Natural killer cell (primary cell): ENCODE results near the gene NFX1. TPM values are rescaled to one million over a fixed set of nuclear protein-coding genes. Genes with fewer than 3 reads are reported as not detected.

ENCODE experiments used
- ATAC-seq, 3 donors: fragments of 150-1000 bp in 2 of 3; fragments of 200-7000 bp in 1 of 3; cut with Tn5 transposase; 1 replicate in 1 of 3; 2 replicates in 2 of 3; pipeline ENCODE4 v1.10.0; 2021; ENCODE audit warnings: mild to moderate bottlenecking in 2 of 3, moderate library complexity in 2 of 3
- DNase-seq, 2 donors: peaks; one replicate each; pipeline versions ENCODE4 v3.0.0 to v3.0.0-alpha.2; 2013 to 2021; ENCODE audit warnings: mixed read lengths in 1 of 2
- H3K27ac ChIP-seq: one replicate; pipeline ENCODE4 v1.5.1; 2013; ENCODE audit warnings: mild to moderate bottlenecking, low read length
- H3K27me3 ChIP-seq: one replicate; pipeline ENCODE4 v1.6.1; 2013; ENCODE audit warnings: low read length; ENCODE audit not compliant: control insufficient read depth, insufficient read depth
- H3K36me3 ChIP-seq: one replicate; pipeline ENCODE4 v1.6.1; 2013; ENCODE audit warnings: low read length; ENCODE audit not compliant: control insufficient read depth, insufficient read depth
- H3K4me1 ChIP-seq: one replicate; pipeline ENCODE4 v1.6.1; 2013; ENCODE audit warnings: low read length; ENCODE audit not compliant: control insufficient read depth, insufficient read depth
- H3K4me3 ChIP-seq: one replicate; pipeline ENCODE4 v1.5.1; 2013; ENCODE audit warnings: low read length
- H3K9me3 ChIP-seq: one replicate; pipeline ENCODE4 v1.6.1; 2013; ENCODE audit warnings: low read length; ENCODE audit not compliant: control insufficient read depth, insufficient read depth
- H3K27ac Mint-ChIP-seq, 2 donors: one replicate each; pipeline ENCODE4 v1.8.0; 2022; ENCODE audit warnings: mild to moderate bottlenecking in 2 of 2, mixed read lengths in 2 of 2, moderate library complexity in 1 of 2
- H3K27me3 Mint-ChIP-seq, 2 donors: one replicate each; pipeline ENCODE4 v1.8.0; 2022; ENCODE audit warnings: low read depth in 2 of 2, mixed read lengths in 2 of 2
- H3K36me3 Mint-ChIP-seq: one replicate; pipeline ENCODE4 v1.8.0; 2022; ENCODE audit warnings: mixed read lengths
- H3K4me1 Mint-ChIP-seq, 2 donors: one replicate each; pipeline ENCODE4 v1.8.0; 2022; ENCODE audit warnings: mixed read lengths in 2 of 2
- H3K4me3 Mint-ChIP-seq: one replicate; pipeline ENCODE4 v1.8.0; 2022; ENCODE audit warnings: mild to moderate bottlenecking, moderate library complexity, mixed read lengths
- H3K9me3 Mint-ChIP-seq, 2 donors: one replicate each; pipeline ENCODE4 v1.8.0; 2022; ENCODE audit warnings: mixed read lengths in 2 of 2
- WGBS: methylation state at CpG from one replicate; pipeline ENCODE4 v1.1.7; 2013; ENCODE audit warnings: missing lambda C conversion rate; ENCODE audit not compliant: insufficient coverage; 5-methylcytosine and 5-hydroxymethylcytosine counted together
- intact Hi-C: fragments of 100-400 bp; cut with micrococcal nuclease; formaldehyde crosslinking; loops from one replicate; pipeline ENCODE4 v1.14.2; 2022
- total RNA-seq, 4 donors: library from RNA; stranded (reverse); fragments of 120-200 nt in 1 of 4; gene quantifications; one replicate each; pipeline versions ENCODE4 v1.2.3 to v1.2.4, GENCODE V29; 2013 to 2022
- TF ChIP-seq, protein P1 (sequence below): fragments of 200-600 bp; IDR thresholded peaks from one replicate; pipeline ENCODE4 v1.8.0; 2022; ENCODE audit warnings: antibody characterized with exemption

NFX1 gene
- total RNA-seq, 3 donors from 2014 or later (not counting 1 experiment from before 2014, with no cell fraction given), result 33.0 to 38.8 (median 38.5) TPM

DNA sequence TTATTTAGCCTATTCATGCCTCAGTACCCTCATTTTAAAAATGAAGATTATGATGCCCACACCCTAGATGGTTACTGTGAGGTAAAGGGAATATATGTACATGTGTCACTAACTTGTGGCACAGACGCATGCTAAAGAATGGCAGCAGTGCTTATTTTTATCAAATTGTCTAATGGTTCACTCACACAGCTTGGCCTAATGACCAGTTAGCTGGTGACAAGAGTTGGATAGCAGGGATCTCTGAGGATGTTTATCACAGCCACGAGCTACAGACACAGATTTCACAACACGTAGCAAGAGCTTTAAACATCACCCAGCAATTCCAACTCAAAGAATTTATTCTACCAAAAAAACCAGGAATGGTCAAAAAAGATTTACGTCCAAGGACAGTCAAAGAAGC is 33.0 kb upstream of the NFX1 start:
- H3K9me3 Mint-ChIP-seq, result no peaks in the 10 kb centered on the region
- TF ChIP-seq, protein P1, sequence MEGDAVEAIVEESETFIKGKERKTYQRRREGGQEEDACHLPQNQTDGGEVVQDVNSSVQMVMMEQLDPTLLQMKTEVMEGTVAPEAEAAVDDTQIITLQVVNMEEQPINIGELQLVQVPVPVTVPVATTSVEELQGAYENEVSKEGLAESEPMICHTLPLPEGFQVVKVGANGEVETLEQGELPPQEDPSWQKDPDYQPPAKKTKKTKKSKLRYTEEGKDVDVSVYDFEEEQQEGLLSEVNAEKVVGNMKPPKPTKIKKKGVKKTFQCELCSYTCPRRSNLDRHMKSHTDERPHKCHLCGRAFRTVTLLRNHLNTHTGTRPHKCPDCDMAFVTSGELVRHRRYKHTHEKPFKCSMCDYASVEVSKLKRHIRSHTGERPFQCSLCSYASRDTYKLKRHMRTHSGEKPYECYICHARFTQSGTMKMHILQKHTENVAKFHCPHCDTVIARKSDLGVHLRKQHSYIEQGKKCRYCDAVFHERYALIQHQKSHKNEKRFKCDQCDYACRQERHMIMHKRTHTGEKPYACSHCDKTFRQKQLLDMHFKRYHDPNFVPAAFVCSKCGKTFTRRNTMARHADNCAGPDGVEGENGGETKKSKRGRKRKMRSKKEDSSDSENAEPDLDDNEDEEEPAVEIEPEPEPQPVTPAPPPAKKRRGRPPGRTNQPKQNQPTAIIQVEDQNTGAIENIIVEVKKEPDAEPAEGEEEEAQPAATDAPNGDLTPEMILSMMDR, result no peak
- no peaks in the 10 kb centered on the region for H3K27me3 ChIP-seq
- no peaks in the 10 kb centered on the region for H3K4me1 ChIP-seq
- no peak overlapping the region for H3K4me3 ChIP-seq
- H3K4me1 Mint-ChIP-seq, result peaks cover 6% of the 10 kb centered on the region in 2 donors
- DNase-seq (no peak), ATAC-seq (no peak)
- H3K36me3 Mint-ChIP-seq, result peaks cover 21% of the 10 kb centered on the region
- H3K9me3 ChIP-seq, result no peaks in the 10 kb centered on the region
- H3K36me3 ChIP-seq, result peaks cover 91% of the 10 kb centered on the region
- no peak overlapping the region for H3K27ac ChIP-seq
- WGBS, result 100% methylated on average over 3 of the region's 4 CpGs
- intact Hi-C loops, result no loop called here
- no peaks in the 10 kb centered on the region for H3K27me3 Mint-ChIP-seq
- H3K4me3 Mint-ChIP-seq, result no peak overlapping the region
- no peak overlapping the region for H3K27ac Mint-ChIP-seq

DNA sequence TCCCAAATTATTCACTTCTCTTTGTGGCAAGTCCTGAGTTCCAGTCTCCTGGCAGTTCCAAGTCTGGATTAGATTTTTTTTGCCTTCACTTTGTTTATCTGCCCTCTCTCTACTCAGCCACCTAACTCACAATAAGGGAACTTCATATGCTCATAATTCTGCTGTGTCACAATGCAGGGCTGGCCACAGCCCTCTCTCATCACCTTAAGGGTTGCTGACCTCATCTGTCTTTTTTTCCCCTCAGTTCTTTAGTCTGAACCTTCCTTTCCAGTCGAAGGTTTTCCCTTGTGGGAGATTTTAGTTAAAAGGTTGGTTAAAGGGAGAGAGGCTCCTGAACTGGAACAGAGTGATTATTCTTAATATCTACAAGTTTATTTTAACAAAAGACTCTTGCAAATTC is 29.9 kb upstream of the NFX1 start:
- H3K27ac Mint-ChIP-seq, result no peak overlapping the region
- no peaks in the 10 kb centered on the region for H3K9me3 ChIP-seq
- intact Hi-C loops, result loop anchor here (5.0 to 10.0 kb wide), 2 partner anchors 103 to 214 kb away; partner anchors contain the start of gene NOL6
- H3K36me3 ChIP-seq, result peaks cover 62% of the 10 kb centered on the region
- no peak overlapping the region for H3K4me3 ChIP-seq
- peaks cover 25 to 34% of the 10 kb centered on the region in 2 donors for H3K4me1 Mint-ChIP-seq
- H3K27me3 Mint-ChIP-seq, result no peaks in the 10 kb centered on the region
- no peaks in the 10 kb centered on the region for H3K9me3 Mint-ChIP-seq
- H3K4me3 Mint-ChIP-seq, result no peak overlapping the region
- no peak overlapping the region for H3K27ac ChIP-seq
- no CpG with 5 or more reads among the region's 1 CpG for WGBS
- TF ChIP-seq, protein P1, result no peak
- no peaks in the 10 kb centered on the region for H3K27me3 ChIP-seq
- H3K36me3 Mint-ChIP-seq, result peaks cover 14% of the 10 kb centered on the region
- ATAC-seq, result no peak
- DNase-seq, result no peak
- peaks cover 20% of the 10 kb centered on the region for H3K4me1 ChIP-seq

DNA sequence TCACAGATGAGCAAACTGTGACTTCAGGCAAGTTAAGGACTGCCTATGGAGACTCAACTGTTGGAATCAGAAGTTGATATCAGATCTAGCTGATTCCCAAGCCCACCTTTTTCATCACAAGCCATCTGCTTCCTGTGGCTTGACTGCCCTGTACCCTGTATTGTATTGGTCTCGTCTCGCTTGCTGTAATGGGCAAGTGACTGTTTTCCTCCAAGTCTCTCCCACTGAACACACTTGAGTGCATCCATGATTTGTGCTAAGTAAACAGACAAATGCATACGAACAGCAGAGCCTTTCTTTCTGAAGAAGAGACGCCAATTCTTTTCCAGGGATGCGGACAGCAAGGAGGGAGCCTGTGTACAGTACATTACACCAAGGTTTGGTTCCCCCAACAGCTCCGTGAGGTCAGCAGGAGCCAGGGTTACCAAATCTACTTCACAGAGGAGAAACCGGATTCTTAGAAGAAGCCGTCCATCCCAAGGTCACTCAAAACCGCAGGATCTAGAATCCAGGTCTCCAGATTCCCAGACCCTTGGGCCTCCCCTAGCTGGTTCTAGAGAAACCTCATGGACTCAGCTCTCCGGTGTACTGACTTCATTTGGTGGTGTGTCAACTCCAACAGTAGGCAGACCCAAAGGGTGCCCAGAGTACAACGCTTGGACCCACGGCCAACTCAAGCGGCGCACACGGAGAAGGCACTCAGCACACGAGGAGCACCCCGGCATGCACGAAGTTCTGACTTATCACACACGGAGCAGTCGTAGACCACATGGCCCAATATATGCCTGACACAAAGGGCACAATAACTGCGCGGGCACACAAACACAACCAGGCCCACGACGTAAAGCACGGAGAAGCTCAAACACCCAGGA is 26.9 kb upstream of the NFX1 start:
- peak overlapping the region; percentile 87 for H3K27ac ChIP-seq
- 7% methylated on average over 25 of the region's 25 CpGs for WGBS
- H3K27ac Mint-ChIP-seq, result peak overlapping the region; percentile 93 to 95
- H3K4me1 ChIP-seq, result peaks cover 22% of the 10 kb centered on the region
- H3K4me1 Mint-ChIP-seq, result peaks cover 46% of the 10 kb centered on the region in 2 donors
- H3K4me3 Mint-ChIP-seq, result peak overlapping the region; percentile 84
- H3K36me3 Mint-ChIP-seq, result peaks cover 13% of the 10 kb centered on the region
- ATAC-seq (no peak), DNase-seq (no peak)
- TF ChIP-seq, protein P1, result no peak
- no peaks in the 10 kb centered on the region for H3K27me3 Mint-ChIP-seq
- no peaks in the 10 kb centered on the region for H3K9me3 ChIP-seq
- H3K36me3 ChIP-seq, result peaks cover 39% of the 10 kb centered on the region
- H3K27me3 ChIP-seq, result no peaks in the 10 kb centered on the region
- H3K4me3 ChIP-seq, result peak overlapping the region; percentile 96
- intact Hi-C loops, result loop anchor here (1.0 to 10.0 kb wide), 6 partner anchors 27 to 239 kb away; partner anchors contain the start of genes B4GALT1, DNAJA1, NFX1 and NOL6
- H3K9me3 Mint-ChIP-seq, result no peaks in the 10 kb centered on the region
